D721Med (cell line): ENCODE data around the gene MLEC.

Experiments used
- DNase-seq: peaks from one replicate; pipeline ENCODE4 v3.0.0; 2011; ENCODE audit warnings: low spot score; ENCODE audit not compliant: insufficient read length
- FAIRE-seq: peaks from 2 replicates; lab custom pipeline; 2011; peaks lifted over from hg19 to GRCh38; lab: Jason Lieb, UNC
- CTCF ChIP-seq: IDR thresholded peaks from 2 replicates; pipeline ENCODE4 v1.5.1; 2012; ENCODE audit warnings: mild to moderate bottlenecking, control low read depth; ENCODE audit not compliant: insufficient read depth; ENCODE audit errors: missing control alignments

MLEC gene

GRCh38 chr12:120744922-120745493 is 58.1 kb downstream of the MLEC start:
- no peak for DNase-seq
- no peak for TF ChIP-seq CTCF

GRCh38 chr12:120748242-120748641 is 61.3 kb downstream of the MLEC start:
- no peak for DNase-seq
- FAIRE-seq: no peak
- no peak for TF ChIP-seq CTCF

More at GRCh38 chr12:120744922-120745493, 58.1 kb downstream of the MLEC start:
- no peak for FAIRE-seq

DNA sequence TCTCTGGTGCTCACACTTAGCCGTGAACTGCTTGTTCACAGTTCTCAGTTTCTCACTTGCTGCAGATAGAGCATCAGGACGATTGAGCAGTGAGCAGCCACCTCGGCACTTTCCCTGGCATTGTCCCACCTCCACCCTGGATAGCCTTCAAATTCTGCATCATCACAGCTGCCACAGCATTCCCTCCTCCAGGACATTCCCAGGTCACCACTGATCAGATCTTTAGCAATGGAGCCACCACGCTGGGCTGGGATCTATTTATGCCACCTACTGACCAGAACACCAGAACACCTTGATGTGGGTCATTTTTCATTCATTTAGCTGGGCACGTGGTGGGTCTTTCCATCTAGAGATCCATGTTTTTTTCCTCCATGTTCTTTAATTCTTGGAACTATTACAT is 62.3 kb downstream of the MLEC start:
- no peak for FAIRE-seq
- DNase-seq: no peak
- TF ChIP-seq CTCF: no peak

DNA sequence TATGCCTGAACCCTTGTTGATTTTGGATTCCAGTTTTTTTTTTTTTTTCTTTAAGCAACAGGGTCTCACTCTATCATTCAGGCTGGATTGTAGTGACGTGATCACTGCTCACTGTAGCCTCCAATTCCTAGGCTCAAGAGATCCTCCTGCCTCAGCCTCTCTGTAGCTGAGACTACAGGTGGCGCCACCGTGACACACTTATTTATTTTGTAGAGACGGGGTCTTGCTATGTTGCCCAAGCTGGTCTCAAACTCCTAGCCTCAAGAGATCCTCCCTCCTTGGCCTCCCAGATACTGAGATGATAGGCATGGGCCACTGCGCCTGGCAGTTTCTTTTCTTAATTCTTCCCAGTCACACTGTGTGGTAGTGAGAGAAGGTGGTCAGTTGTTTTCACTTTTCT is 63.9 kb downstream of the MLEC start:
- DNase-seq (no peak), FAIRE-seq (no peak)
- peak; percentile 10 for TF ChIP-seq CTCF

- no peak for TF ChIP-seq CTCF
- FAIRE-seq: no peak
- DNase-seq: no peak
Observed at GRCh38 chr12:120751389-120751788, 64.4 kb downstream of the MLEC start.
